ENCODE results near the gene KCNT1. TPM values are rescaled to one million over a fixed set of nuclear protein-coding genes. Genes with fewer than 3 reads are reported as not detected.

Gene KCNT1
- not detected in 2 replicates for total RNA-seq

DNA sequence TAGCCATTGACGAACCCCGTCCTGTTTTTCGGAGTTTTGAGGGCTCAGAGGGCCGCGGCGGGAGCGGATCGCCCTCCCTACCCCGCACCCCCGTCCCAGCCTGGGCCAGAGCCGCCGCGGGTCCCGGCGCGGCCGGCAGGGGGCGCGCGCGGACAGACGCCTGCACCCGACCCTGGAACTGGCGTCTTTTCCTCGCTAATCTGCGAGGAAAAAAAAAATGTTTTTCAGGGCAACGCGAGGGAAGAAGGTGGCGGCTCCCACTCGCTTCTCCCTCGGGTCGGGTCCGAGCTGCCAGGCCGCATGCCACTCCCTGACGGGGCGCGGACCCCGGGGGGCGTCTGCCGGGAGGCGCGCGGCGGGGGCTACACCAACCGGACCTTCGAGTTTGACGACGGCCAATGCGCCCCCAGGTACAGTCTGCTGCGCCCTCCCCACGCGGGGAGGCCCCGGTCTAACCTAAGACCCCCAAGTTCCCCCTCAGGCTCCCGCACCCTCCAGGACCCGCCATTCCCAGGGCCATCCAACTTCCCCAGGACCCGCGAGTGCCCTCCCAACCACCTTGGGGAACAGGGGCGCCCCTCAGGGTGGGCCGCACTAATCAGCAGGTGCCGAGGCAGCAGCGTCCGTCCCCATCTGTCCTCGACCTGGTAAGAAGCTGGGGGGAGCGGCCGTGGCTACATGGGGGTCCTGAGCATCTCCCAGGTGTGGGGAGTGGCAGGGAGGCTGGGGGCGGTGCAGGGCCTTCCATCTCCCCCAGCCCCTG is at the start of gene KCNT1:
TSS of gene KCNT1 (plus strand) at position 227 of the 763 bp plus-strand sequence. CDS start at position 301, 74 bp downstream.

DNA sequence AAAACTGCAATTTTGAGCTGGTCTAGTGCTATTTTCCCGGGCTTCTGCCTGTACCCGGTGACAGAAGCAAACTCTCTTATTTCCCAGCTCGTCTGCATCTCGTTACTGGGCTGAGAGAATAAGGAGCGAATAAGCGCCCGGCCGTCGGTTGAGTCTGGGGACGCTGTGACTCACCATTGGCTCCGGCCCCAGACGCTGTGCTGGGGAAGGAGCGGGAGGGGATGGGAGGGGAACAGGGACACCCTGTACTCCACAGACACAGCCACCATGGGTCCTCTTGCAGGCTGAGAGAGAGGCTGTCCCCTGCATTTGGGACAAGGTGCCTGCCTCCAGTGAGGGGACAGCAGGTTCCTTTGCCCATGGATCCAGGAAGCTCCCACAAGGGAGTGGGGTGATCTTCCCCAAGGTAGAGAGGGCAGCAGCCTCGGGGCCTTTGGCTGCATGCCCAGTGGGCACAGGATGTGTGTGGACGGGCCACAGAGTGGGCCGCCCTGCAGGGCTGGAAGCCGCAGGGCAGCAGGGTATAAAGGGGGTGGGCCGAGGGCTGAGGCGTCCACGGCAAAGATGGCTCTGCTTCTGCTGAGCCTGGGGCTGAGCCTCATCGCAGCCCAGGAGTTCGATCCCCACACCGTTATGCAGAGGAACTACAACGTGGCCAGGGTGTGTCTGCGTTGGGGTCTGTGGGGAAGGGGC is 39.1 kb upstream of the KCNT1 start, which contains the start of gene LCN9:
TSS of gene LCN9 (plus strand) at position 552 of the 693 bp plus-strand sequence. CDS start at position 565, 13 bp downstream.

DNA sequence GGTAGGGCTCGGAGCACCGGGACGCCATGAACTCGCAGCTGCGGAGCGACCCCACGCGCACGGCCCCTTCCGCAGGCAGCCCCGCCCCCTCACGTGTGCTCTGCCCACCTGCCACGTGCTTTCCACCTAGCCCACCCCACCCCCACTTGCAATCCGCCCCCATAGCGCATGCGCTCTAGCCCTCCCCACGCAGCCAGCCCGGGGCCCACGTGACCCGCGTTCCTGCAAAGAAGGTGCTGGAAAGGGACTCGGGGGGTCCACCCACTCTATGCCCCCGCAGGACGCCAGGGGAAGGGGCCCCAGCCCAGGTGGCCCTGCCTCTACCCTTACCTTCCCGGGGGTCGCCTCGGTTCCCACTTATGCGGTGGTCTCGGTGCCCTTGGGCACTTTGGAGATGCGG is 2.5 kb upstream of the KCNT1 start, which contains the start of gene SOHLH1:
TSS of gene SOHLH1 (minus strand) at position 42 of the 400 bp plus-strand sequence. CDS start at position 28, 14 bp downstream.

Other genes with a start within 250 kb of the KCNT1 start
- gene PPP1R26, start 222.4 kb upstream of the KCNT1 start, total RNA-seq = 9.8 and 16.5 TPM in 2 replicates
- gene MRPS2, start 201.5 kb upstream of the KCNT1 start, total RNA-seq = 30.5 and 39.3 TPM in 2 replicates
- not detected in 2 replicates for gene LCN1, start 180.7 kb upstream of the KCNT1 start, total RNA-seq
- not detected in 2 replicates for gene OBP2A, start 156.1 kb upstream of the KCNT1 start, total RNA-seq
- gene PAEP, start 140.4 kb upstream of the KCNT1 start, total RNA-seq = not detected in 2 replicates
- not detected in 2 replicates for gene GLT6D1, start 62.6 kb upstream of the KCNT1 start, total RNA-seq
- gene LCN9, start 38.9 kb upstream of the KCNT1 start, total RNA-seq = not detected in 2 replicates
- gene SOHLH1, start 2.7 kb upstream of the KCNT1 start, total RNA-seq = not detected in 2 replicates
- 28.9 and 32.6 TPM in 2 replicates for gene CAMSAP1, start 205.4 kb downstream of the KCNT1 start, total RNA-seq